HK-2 (cell line): ENCODE data around the gene CNTNAP2.

Source experiments
- DNase-seq: peaks from one replicate; pipeline ENCODE4 v3.0.0-alpha.2; 2018; ENCODE audit not compliant: unreplicated experiment

CNTNAP2 gene

GRCh38 chr7:146565872-146566271 lies 449.3 kb downstream of the CNTNAP2 start:
- no peak for DNase-seq

- DNase-seq: no peak
Observed at GRCh38 chr7:146575903-146576302, 459.3 kb downstream of the CNTNAP2 start.

DNA sequence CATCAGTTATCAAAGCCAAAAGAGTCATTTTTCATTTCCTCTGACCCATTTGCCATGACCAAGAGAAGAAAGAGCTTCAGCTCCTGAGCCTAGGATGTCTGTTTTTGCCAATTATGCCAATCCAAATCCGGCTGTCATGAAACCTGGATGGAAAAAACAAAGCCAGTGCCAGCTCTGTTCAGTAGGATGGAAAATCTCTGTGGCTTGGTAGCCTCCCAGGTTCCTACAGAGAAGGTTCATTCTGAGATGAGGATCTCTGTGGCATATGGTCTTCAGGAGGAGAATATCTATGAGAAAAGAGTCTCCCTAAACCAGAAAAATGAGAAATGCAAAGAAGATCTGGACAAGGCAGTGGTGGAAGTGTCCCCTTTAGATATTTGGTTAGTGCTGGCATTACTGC lies 475.4 kb downstream of the CNTNAP2 start:
- no peak for DNase-seq

DNA sequence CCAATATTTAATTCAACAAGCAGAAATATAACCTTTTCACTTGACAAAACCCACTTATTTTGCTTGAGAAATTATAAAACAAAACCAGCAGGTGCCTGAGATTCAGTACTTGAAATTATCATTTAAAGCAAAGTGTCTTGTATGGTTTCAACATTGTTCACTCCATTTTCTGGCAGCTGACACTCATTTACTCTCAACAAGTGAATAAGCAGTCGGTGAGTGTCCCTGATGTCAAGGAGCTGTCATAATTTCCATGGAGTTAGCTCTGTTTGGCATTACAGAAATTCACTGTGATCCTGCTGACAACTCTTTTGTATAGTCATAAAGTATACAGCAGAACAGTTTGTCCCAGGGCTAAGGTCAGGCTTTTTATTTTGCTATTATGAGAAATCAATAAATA lies 490.0 kb downstream of the CNTNAP2 start:
- no peak for DNase-seq

DNA sequence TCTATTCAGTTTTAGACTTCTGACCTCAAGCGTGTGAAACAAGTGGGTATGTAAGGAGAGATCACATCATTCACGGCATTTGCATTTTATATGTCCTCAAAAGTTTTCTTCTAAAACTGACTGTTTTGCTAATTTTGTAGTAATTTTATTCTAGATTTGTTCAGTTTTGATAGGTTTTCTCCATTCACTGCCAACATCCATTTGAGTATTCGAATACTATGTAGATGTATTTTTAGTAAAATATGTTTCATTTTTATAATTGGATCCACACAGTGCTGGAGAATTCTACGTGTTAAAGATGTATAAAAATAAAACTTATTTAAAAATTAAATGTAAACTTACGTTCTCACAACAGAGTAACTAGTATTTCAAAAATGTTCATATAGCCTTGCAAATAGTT lies 503.0 kb downstream of the CNTNAP2 start:
- no peak for DNase-seq

DNA sequence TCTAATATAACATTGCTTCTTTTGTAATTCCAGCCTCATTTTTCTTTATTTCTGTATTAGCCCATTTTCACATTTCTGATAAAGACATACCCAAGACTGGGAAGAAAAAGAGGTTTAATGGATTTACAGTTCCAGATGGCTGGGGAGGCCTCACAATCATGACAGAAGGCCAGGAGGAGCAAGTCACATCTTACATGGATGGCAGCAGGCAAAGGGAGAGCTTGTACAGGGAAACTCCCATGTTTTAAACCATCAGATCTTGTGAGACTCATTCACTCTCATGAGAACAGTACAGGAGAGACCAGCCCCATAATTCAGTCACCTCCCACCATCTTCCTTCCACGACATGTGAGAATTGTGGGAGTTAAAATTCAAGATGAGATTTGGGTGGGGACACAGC lies 510.3 kb downstream of the CNTNAP2 start:
- no peak for DNase-seq

- DNase-seq: no peak
Observed at GRCh38 chr7:146635205-146636032, 518.8 kb downstream of the CNTNAP2 start.

- no peak for DNase-seq
Observed at GRCh38 chr7:146636033-146636356, 519.4 kb downstream of the CNTNAP2 start.

DNA sequence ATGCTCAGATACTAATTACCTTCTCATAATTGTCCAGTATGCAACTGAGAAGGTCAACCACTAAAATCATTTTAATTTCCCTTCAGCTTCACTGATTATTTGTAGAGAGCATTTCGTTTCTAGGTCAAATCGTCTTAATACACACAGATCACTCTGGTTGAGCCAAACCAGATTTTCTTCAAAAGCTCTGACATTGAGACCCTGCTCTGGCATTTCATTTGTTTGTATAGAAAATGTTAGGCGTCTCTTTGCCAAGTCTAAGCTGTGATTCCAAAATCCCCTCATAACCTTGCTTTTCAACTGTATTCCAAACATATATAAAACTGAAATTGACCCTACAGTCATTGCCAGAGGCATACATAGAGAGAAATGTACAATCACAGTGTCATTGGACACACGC lies 520.0 kb downstream of the CNTNAP2 start:
- DNase-seq: no peak

DNA sequence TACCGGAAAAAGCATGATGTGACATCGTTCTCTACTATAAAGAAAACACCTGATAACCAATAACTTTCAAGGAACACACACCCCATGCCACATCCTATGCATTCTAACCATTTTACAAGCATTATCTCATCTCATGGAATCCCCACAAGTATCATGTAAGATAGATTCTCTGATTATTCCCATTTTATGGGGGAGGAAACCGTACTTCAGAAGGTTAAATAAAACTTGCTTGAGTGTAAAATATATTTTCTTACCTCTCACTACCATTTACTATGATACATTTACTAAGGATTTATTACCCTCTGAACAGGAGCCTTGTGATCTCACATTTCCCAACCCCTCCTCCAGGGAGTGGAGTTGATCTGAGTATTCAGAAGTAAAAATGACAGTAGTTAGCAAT lies 522.7 kb downstream of the CNTNAP2 start:
- DNase-seq: no peak

DNA sequence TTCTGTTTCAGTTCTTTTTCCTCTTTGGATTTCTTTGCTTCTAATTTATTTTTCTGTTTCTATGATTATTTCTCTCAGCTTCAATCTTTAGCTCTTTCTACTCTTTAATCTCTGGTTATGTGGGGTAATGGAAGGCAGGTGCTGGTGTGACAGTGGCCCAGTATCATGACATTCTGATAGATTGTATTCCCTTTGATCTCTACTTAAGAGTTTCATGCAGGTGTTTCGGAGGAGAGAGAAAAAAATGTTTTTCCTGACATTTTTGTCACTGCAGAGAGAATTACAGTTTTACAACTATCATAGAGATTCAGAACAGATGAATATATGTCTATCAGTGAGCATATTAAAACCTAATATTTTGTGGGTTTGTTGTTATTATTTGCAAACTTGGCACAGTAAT lies 524.9 kb downstream of the CNTNAP2 start:
- no peak for DNase-seq

DNA sequence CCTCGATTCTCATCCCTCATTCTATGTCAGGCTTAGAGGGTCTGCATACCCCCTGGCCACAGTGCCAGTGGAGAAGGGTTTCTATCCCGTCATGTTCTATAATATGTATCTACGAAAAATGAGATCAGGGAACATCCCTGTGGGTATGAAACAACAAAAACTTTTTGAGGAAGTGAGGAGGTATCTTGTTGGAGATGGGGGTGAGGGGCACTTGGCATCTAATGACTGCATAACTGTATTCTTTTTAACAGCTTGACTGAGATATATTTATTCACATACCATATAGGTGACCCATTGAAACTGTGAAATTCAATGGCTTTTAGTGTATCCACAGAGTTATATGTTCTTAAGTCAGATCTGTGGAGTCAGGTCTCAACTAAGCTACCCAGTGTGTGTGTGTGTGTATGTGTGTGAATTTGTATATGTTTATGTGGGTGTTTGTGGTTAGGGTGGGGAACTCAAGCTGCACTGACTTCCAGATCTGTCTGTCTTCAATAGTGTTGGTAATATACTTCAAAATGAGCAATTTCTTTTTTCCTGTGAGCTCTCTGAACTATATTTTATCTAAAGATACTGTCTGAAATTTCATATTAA lies 528.9 kb downstream of the CNTNAP2 start:
- DNase-seq: no peak

DNA sequence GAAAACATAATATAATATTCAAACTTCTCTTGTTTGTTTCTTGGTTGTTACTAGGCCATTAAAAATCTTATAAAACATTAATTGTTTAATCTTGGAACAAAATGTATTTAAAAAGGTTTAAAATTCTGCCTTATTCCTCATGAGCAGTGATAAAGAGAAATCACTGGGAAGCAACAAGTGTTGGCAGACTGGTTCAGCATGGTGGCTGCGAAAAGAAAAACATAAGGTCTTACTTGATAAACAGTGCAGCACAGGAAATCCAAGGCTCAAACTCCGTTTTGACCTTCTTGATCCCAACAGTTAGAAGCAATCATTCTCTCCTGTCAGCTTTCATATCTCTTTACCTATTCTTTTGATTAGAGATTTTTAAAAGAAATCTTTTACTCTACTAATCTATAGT lies 530.8 kb downstream of the CNTNAP2 start:
- DNase-seq: no peak

DNA sequence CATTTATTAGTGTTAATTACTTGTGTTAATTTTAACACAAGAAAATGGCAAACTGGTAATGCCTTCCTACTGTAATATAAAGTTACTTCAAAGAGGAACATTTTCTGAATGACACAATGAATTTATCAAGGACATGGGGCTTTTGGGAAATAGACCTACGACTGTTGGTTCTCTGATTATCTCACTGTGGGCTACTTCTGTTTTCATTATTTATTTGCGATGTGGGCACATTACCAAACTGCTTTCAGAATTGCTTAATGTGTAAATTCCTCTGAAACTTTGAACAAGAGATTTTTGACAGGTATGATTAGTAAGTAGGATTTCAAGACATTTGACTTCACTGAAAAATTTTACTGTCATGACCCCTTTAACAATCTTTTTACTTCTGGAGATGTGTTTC lies 535.6 kb downstream of the CNTNAP2 start:
- no peak for DNase-seq

DNA sequence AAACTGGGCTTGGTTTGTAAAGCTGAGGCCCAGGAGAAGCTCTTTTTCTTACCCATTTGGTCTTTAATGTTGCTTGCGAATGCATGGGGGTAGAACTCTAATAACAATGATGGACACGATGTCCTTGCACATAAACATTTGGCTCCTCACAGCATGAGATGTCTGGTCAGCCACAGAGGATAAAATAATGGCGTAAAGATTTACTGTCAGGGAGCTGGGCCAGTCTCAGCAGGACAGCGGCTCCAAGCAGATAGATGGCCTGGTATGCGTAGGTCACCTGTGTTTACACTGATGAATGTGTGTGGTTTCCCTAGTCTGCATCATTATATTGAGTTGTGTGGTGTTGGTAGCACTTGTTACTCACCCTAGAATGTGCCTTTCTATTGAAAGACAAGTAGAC lies 537.4 kb downstream of the CNTNAP2 start:
- no peak for DNase-seq

- no peak for DNase-seq
Observed at GRCh38 chr7:146655928-146656797, 539.6 kb downstream of the CNTNAP2 start.

GRCh38 chr7:146656988-146657387 lies 540.4 kb downstream of the CNTNAP2 start:
- DNase-seq: no peak

DNA sequence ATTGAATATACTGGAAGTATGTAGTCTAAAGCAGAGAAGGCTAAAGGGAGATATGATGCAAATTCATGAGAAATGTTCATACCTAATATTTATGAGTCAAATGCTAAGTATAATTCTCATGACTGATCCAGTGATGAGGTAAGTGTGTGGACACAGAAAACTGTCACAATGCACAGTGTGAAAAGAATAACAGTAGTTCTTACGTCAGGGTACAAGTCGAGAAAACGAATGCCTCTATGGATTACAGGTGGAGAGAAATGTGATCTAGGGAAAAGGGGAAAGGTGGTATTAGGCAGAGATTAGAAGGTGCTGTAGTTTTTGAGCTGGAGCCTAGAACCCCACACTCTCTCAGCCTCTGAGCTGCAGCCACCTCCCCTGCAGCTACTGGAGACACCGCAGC lies 542.0 kb downstream of the CNTNAP2 start:
- DNase-seq: no peak

GRCh38 chr7:146659732-146660131 lies 543.1 kb downstream of the CNTNAP2 start:
- DNase-seq: no peak

GRCh38 chr7:146660839-146661238 lies 544.2 kb downstream of the CNTNAP2 start:
- no peak for DNase-seq

DNA sequence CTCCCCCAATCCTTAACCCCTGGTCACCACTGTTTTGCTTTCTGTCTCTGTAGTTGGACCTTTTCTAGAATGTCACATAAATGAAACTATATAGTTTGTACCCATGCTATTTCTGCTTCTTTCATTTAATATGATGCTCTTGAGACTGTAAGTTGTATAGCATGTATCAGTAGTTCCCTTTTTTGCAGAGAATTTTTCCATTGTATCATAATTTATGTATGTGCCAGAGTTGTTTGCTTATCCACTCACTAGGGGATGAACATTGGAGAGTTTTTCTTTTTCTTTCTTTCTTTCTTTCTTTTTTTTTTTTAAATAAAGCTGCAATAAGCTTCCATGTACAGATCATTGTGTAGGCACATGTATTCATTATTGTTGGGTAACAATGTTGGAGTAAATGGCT lies 544.8 kb downstream of the CNTNAP2 start:
- no peak for DNase-seq

GRCh38 chr7:146661929-146662328 lies 545.3 kb downstream of the CNTNAP2 start:
- no peak for DNase-seq

DNA sequence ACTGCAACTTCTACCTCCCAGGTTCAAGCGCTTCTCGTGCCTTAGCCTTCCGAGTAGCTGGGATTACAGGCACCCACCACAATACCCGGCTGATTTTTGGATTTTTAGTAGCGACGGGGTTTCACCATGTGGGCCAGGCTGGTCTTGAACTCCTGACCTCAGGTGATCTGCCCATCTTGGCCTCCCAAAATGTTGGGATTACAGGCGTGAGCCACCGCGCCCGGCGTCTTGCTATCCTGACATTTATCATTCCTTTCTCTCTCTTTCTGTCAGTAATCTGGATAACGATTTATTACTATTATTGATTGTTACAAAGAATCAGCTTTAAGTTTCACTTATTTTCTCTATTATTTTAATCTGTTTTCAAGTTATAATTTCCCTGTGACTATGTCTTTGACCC lies 548.4 kb downstream of the CNTNAP2 start:
- DNase-seq: no peak
